ENCODE measurements around the gene CACNA2D2. TPM values are rescaled to one million over a fixed set of nuclear protein-coding genes. Genes with fewer than 3 reads are reported as not detected.

CACNA2D2 gene
- polyA plus RNA-seq, 1 of the 3 experiments (the other 2 are of a cell fraction): 1.1 TPM

GRCh38 chr3:50381383-50381782 is 122.1 kb downstream of the CACNA2D2 start:
- Histone ChIP-seq H3F3A (replicated peaks; ENCODE audit: insufficient read depth) (no peaks in the 10 kb centered on the region), H3K79me2 (ENCODE audit: insufficient read depth) (no peaks in the 10 kb centered on the region), H3K36me3 (replicated peaks in 1 of 2; ENCODE audit: control insufficient read depth in 1 of 2, insufficient read depth in 2 of 2, low read length in 1 of 2) (no peaks in the 10 kb centered on the region), H3K4me2 (no peak overlapping the region), H3K9me2 (no peaks in the 10 kb centered on the region), H3K9ac (no peak overlapping the region), H3K4me1 (ENCODE audit: control insufficient read depth in 1 of 2, insufficient read depth in 2 of 2, low read depth in 1 of 2, low read length in 1 of 2) (peaks cover 0 to 98% of the 10 kb centered on the region in 2 experiments; a peak in 2 of 4 replicates), H3K9me3 (no peaks in the 10 kb centered on the region), H3K27me3 (ENCODE audit: insufficient read depth) (no peaks in the 10 kb centered on the region), H4K20me1 (ENCODE audit: insufficient read depth) (no peaks in the 10 kb centered on the region), H3K27ac (ENCODE audit: low read depth in 2 of 2, low read length in 1 of 2) (peak overlapping the region in 1 of 2 experiments; percentile 100; a peak in 2 of 4 replicates), H3K4me3 (ENCODE audit: low read depth in 2 of 2, low read length in 1 of 2) (peak overlapping the region in 1 of 2 experiments; percentile 41; a peak in 1 of 4 replicates), H2AFZ (ENCODE audit: low read depth) (no peak overlapping the region)
- peak; percentile 90 for DNase-seq
- POLR2A ChIA-PET: interaction anchor here (0.7 to 3.5 kb wide), 13 partner anchors 9 to 167 kb away, joined by 3 to 28 read pairs (median 6); partner anchors contain the start of genes CYB561D2, NPRL2 and TMEM115
- WGBS (ENCODE audit: low lambda C conversion rate): 0% methylated on average over 1 of the region's 4 CpGs
- CTCF ChIA-PET: interaction anchor here (0.7 to 4.5 kb wide), 13 partner anchors 9 to 232 kb away, joined by 3 to 41 read pairs (median 6); no protein-coding TSS in a partner anchor
- TF ChIP-seq CHD2 (IDR thresholded peaks at IDR 0.05; ENCODE audit: low read length, partially characterized antibody) (peak; percentile 85), RCOR1 (IDR thresholded peaks at IDR 0.05; ENCODE audit: low read length) (peak; percentile 85; the same call in 1 of the 2 replicates), USF1 (IDR thresholded peaks at IDR 0.05; ENCODE audit: borderline replicate concordance, low read depth) (no peak), FOXJ3 (CRISPR knock-in tag; IDR thresholded peaks at IDR 0.05) (no peak; the same call in none of the 2 replicates), TCF12 (IDR thresholded peaks at IDR 0.05) (0 out of 2 replicates have a peak, but pooled peaks have one; percentile 14), RXRA (IDR thresholded peaks at IDR 0.05; ENCODE audit: borderline replicate concordance, low read depth) (no peak), NRF1 (IDR thresholded peaks at IDR 0.05; ENCODE audit: low read depth, low read length) (peak; percentile 35; the same call in 1 of the 2 replicates), GABPA (IDR thresholded peaks at IDR 0.05; ENCODE audit: low read depth) (no peak), TEAD4 (IDR thresholded peaks at IDR 0.05; ENCODE audit: borderline replicate concordance, insufficient read depth) (no peak), EP300 (IDR thresholded peaks at IDR 0.05; ENCODE audit: borderline replicate concordance in 1 of 2, low read depth in 1 of 2, low read length in 1 of 2) (peak in 1 of 2 experiments; percentile 97; a peak in 2 of 4 replicates), TAF1 (IDR thresholded peaks at IDR 0.05; ENCODE audit: borderline replicate concordance, low read depth, low read length) (no peak), RFX5 (IDR thresholded peaks at IDR 0.05; ENCODE audit: low read length) (no peak), SIN3A (IDR thresholded peaks at IDR 0.05; ENCODE audit: borderline replicate concordance, low read depth, low read length) (no peak), MEF2A (IDR thresholded peaks at IDR 0.05; ENCODE audit: borderline replicate concordance, low read depth) (no peak), GATA2 (CRISPR knock-in tag; IDR thresholded peaks at IDR 0.05) (peak; percentile 84), EZH2phosphoT487 (IDR thresholded peaks at IDR 0.05; ENCODE audit: borderline replicate concordance, low read depth) (no peak), POLR2AphosphoS5 (IDR thresholded peaks at IDR 0.05; ENCODE audit: low read depth, low read length) (no peak), RAD21 (IDR thresholded peaks at IDR 0.05; ENCODE audit: low read length) (no peak; the same call in 1 of the 2 replicates), SMC3 (IDR thresholded peaks at IDR 0.05; ENCODE audit: low read depth, low read length) (no peak; the same call in 1 of the 2 replicates), FOSL2 (IDR thresholded peaks at IDR 0.05; ENCODE audit: borderline replicate concordance, low read depth) (no peak), MXI1 (IDR thresholded peaks at IDR 0.05; ENCODE audit: low read depth, low read length) (peak; percentile 82), ZBTB33 (IDR thresholded peaks at IDR 0.05; ENCODE audit: borderline replicate concordance, low read depth) (no peak)
- TF ChIP-seq, protein P1, sequence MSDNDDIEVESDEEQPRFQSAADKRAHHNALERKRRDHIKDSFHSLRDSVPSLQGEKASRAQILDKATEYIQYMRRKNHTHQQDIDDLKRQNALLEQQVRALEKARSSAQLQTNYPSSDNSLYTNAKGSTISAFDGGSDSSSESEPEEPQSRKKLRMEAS (IDR thresholded peaks at IDR 0.05; ENCODE audit: low read depth): no peak
- TF ChIP-seq, protein P2, sequence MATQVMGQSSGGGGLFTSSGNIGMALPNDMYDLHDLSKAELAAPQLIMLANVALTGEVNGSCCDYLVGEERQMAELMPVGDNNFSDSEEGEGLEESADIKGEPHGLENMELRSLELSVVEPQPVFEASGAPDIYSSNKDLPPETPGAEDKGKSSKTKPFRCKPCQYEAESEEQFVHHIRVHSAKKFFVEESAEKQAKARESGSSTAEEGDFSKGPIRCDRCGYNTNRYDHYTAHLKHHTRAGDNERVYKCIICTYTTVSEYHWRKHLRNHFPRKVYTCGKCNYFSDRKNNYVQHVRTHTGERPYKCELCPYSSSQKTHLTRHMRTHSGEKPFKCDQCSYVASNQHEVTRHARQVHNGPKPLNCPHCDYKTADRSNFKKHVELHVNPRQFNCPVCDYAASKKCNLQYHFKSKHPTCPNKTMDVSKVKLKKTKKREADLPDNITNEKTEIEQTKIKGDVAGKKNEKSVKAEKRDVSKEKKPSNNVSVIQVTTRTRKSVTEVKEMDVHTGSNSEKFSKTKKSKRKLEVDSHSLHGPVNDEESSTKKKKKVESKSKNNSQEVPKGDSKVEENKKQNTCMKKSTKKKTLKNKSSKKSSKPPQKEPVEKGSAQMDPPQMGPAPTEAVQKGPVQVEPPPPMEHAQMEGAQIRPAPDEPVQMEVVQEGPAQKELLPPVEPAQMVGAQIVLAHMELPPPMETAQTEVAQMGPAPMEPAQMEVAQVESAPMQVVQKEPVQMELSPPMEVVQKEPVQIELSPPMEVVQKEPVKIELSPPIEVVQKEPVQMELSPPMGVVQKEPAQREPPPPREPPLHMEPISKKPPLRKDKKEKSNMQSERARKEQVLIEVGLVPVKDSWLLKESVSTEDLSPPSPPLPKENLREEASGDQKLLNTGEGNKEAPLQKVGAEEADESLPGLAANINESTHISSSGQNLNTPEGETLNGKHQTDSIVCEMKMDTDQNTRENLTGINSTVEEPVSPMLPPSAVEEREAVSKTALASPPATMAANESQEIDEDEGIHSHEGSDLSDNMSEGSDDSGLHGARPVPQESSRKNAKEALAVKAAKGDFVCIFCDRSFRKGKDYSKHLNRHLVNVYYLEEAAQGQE (IDR thresholded peaks at IDR 0.05; ENCODE audit: low read depth, low read length): no peak
- TF ChIP-seq, protein P3, sequence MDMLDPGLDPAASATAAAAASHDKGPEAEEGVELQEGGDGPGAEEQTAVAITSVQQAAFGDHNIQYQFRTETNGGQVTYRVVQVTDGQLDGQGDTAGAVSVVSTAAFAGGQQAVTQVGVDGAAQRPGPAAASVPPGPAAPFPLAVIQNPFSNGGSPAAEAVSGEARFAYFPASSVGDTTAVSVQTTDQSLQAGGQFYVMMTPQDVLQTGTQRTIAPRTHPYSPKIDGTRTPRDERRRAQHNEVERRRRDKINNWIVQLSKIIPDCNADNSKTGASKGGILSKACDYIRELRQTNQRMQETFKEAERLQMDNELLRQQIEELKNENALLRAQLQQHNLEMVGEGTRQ (IDR thresholded peaks at IDR 0.05; ENCODE audit: borderline replicate concordance, low read depth, low read length): no peak

Measured in SK-N-SH (cell line).